Type B pancreatic cell (in vitro differentiated cells): Measurements from ENCODE around the gene ITGA2B. TPM values are rescaled to one million over a fixed set of nuclear protein-coding genes. Genes with fewer than 3 reads are reported as not detected.

Source experiments
- DNase-seq: peaks from one replicate; pipeline ENCODE4 v3.0.0; 2021; ENCODE audit warnings: mixed read lengths; ENCODE audit not compliant: unreplicated experiment; ENCODE audit errors: extremely low spot score
- H3K27ac Mint-ChIP-seq: 2 replicates; pipeline ENCODE4 v1.8.0; 2021; ENCODE audit warnings: mild to moderate bottlenecking, mixed read lengths
- H3K27me3 Mint-ChIP-seq: 2 replicates; pipeline ENCODE4 v1.8.0; 2021; ENCODE audit warnings: mixed read lengths
- H3K36me3 Mint-ChIP-seq: 2 replicates; pipeline ENCODE4 v1.8.0; 2021; ENCODE audit warnings: mixed read lengths
- H3K4me1 Mint-ChIP-seq: one replicate; pipeline ENCODE4 v1.8.0; 2021; ENCODE audit warnings: mixed read lengths; ENCODE audit not compliant: unreplicated experiment
- H3K4me3 Mint-ChIP-seq: 2 replicates; pipeline ENCODE4 v1.8.0; 2021; ENCODE audit warnings: mild to moderate bottlenecking, mixed read lengths
- H3K9me3 Mint-ChIP-seq: 2 replicates; pipeline ENCODE4 v1.8.0; 2021; ENCODE audit warnings: mixed read lengths
- CTCF ChIP-seq: fragments of 200-600 bp; sonication (generic); conservative IDR thresholded peaks from 2 replicates; pipeline ENCODE4 v1.5.0; 2021; ENCODE audit warnings: antibody characterized with exemption, mild to moderate bottlenecking
- total RNA-seq: library from RNA; stranded (reverse); gene quantifications from 2 replicates; pipeline ENCODE4 v1.2.1, GENCODE V29; 2021; ENCODE audit warnings: low replicate concordance

ITGA2B gene
- total RNA-seq, 1 donor from 2014 or later, result 8.8 TPM

- no peaks in the 10 kb centered on the region for H3K36me3 Mint-ChIP-seq
- no peak for DNase-seq
- peaks cover 37% of the 10 kb centered on the region for H3K27me3 Mint-ChIP-seq
- H3K4me3 Mint-ChIP-seq, result no peak overlapping the region
- peaks cover 5% of the 10 kb centered on the region for H3K4me1 Mint-ChIP-seq
- no peak for TF ChIP-seq CTCF
- no peak overlapping the region for H3K27ac Mint-ChIP-seq
- no peaks in the 10 kb centered on the region for H3K9me3 Mint-ChIP-seq
These were observed 6.1 kb downstream of the ITGA2B start for GRCh38 chr17:44383363-44383762.

GRCh38 chr17:44382917-44383316 lies 6.5 kb downstream of the ITGA2B start:
- H3K4me3 Mint-ChIP-seq, result no peak overlapping the region
- peaks cover 5% of the 10 kb centered on the region for H3K4me1 Mint-ChIP-seq
- H3K27ac Mint-ChIP-seq, result no peak overlapping the region
- H3K27me3 Mint-ChIP-seq, result peaks cover 37% of the 10 kb centered on the region
- no peaks in the 10 kb centered on the region for H3K9me3 Mint-ChIP-seq
- DNase-seq, result no peak
- H3K36me3 Mint-ChIP-seq, result no peaks in the 10 kb centered on the region
- no peak for TF ChIP-seq CTCF

- H3K27me3 Mint-ChIP-seq, result peaks cover 37% of the 10 kb centered on the region
- H3K27ac Mint-ChIP-seq, result no peak overlapping the region
- H3K4me1 Mint-ChIP-seq, result peaks cover 5% of the 10 kb centered on the region
- no peak for DNase-seq
- no peak for TF ChIP-seq CTCF
- H3K4me3 Mint-ChIP-seq, result no peak overlapping the region
- H3K36me3 Mint-ChIP-seq, result no peaks in the 10 kb centered on the region
- no peaks in the 10 kb centered on the region for H3K9me3 Mint-ChIP-seq
These were observed 7.6 kb downstream of the ITGA2B start for GRCh38 chr17:44381810-44382305.

- H3K4me1 Mint-ChIP-seq, result no peaks in the 10 kb centered on the region
- H3K27ac Mint-ChIP-seq, result no peak overlapping the region
- H3K4me3 Mint-ChIP-seq, result no peak overlapping the region
- TF ChIP-seq CTCF, result no peak
- H3K27me3 Mint-ChIP-seq, result peaks cover 31% of the 10 kb centered on the region
- no peaks in the 10 kb centered on the region for H3K36me3 Mint-ChIP-seq
- DNase-seq, result no peak
- H3K9me3 Mint-ChIP-seq, result no peaks in the 10 kb centered on the region
These were observed 8.7 kb downstream of the ITGA2B start for GRCh38 chr17:44380767-44381166.

- Mint-ChIP-seq H3K9me3 (no peaks in the 10 kb centered on the region), H3K36me3 (no peaks in the 10 kb centered on the region), H3K4me1 (no peaks in the 10 kb centered on the region), H3K27me3 (peaks cover 29% of the 10 kb centered on the region), H3K27ac (no peak overlapping the region), H3K4me3 (no peak overlapping the region)
- DNase-seq, result no peak
- TF ChIP-seq CTCF, result no peak
These were observed 9.6 kb downstream of the ITGA2B start for GRCh38 chr17:44379887-44380286.

GRCh38 chr17:44378171-44378705 lies 11.2 kb downstream of the ITGA2B start:
- no peaks in the 10 kb centered on the region for H3K4me1 Mint-ChIP-seq
- no peak for DNase-seq
- H3K27me3 Mint-ChIP-seq, result peaks cover 17% of the 10 kb centered on the region
- H3K36me3 Mint-ChIP-seq, result no peaks in the 10 kb centered on the region
- H3K9me3 Mint-ChIP-seq, result no peaks in the 10 kb centered on the region
- TF ChIP-seq CTCF, result no peak
- no peak overlapping the region for H3K4me3 Mint-ChIP-seq
- H3K27ac Mint-ChIP-seq, result no peak overlapping the region
